ENCODE measurements around the gene TRIM46.
"Not testable (repeated sequence)": the region's sequence is repeated elsewhere in the genome, so short reads cannot be mapped to it uniquely, and the experiment has no call there.

Gene TRIM46

GRCh38 chr1:155212051-155212440 lies 38.4 kb downstream of the TRIM46 start:
- H3K9me3 ChIP-seq (ENCODE audit: control insufficient read depth in 5 of 5, low read length in 5 of 5); H3K4me3 ChIP-seq (ENCODE audit: low read depth in 1 of 5, low read length in 5 of 5); H3K27ac ChIP-seq (ENCODE audit: low read depth, low read length); H3K9ac ChIP-seq (ENCODE audit: low read length in 5 of 5); H3K27me3 ChIP-seq (ENCODE audit: control insufficient read depth in 5 of 5, insufficient read depth in 4 of 5, low read length in 5 of 5): not testable (repeated sequence)
- peaks cover 0 to 43% (median 5%) of the 10 kb centered on the region in 5 donors for H3K36me3 ChIP-seq (ENCODE audit: control insufficient read depth in 5 of 5, insufficient read depth in 5 of 5, low read length in 5 of 5)
- H3K4me1 ChIP-seq (ENCODE audit: control insufficient read depth in 5 of 5, insufficient read depth in 5 of 5, low read length in 5 of 5) = peaks cover 8 to 26% (median 22%) of the 10 kb centered on the region in 5 donors

- not testable (repeated sequence) for H3K4me3 ChIP-seq (ENCODE audit: low read depth in 1 of 5, low read length in 5 of 5); H3K9ac ChIP-seq (ENCODE audit: low read length in 5 of 5); H3K27me3 ChIP-seq (ENCODE audit: control insufficient read depth in 5 of 5, insufficient read depth in 4 of 5, low read length in 5 of 5); H3K27ac ChIP-seq (ENCODE audit: low read depth, low read length); H3K9me3 ChIP-seq (ENCODE audit: control insufficient read depth in 5 of 5, low read length in 5 of 5)
- peaks cover 0 to 15% (median 11%) of the 10 kb centered on the region in 5 donors for H3K4me1 ChIP-seq (ENCODE audit: control insufficient read depth in 5 of 5, insufficient read depth in 5 of 5, low read length in 5 of 5)
- H3K36me3 ChIP-seq (ENCODE audit: control insufficient read depth in 5 of 5, insufficient read depth in 5 of 5, low read length in 5 of 5) = peaks cover 0 to 43% (median 5%) of the 10 kb centered on the region in 5 donors
Observed at GRCh38 chr1:155214702-155215101, 41.1 kb downstream of the TRIM46 start.

- peak overlapping the region in 1 of 5 donors; percentile 32 for H3K9ac ChIP-seq (ENCODE audit: low read length in 5 of 5)
- H3K36me3 ChIP-seq (ENCODE audit: control insufficient read depth in 5 of 5, insufficient read depth in 5 of 5, low read length in 5 of 5) = peaks cover 0 to 16% (median 0%) of the 10 kb centered on the region in 5 donors
- no peak overlapping the region for H3K27ac ChIP-seq (ENCODE audit: low read depth, low read length)
- no peaks in the 10 kb centered on the region for H3K27me3 ChIP-seq (ENCODE audit: control insufficient read depth in 5 of 5, insufficient read depth in 4 of 5, low read length in 5 of 5)
- peaks cover 0 to 12% (median 9%) of the 10 kb centered on the region in 5 donors for H3K4me1 ChIP-seq (ENCODE audit: control insufficient read depth in 5 of 5, insufficient read depth in 5 of 5, low read length in 5 of 5)
- H3K9me3 ChIP-seq (ENCODE audit: control insufficient read depth in 5 of 5, low read length in 5 of 5) = no peaks in the 10 kb centered on the region
- H3K4me3 ChIP-seq (ENCODE audit: low read depth in 1 of 5, low read length in 5 of 5) = peak overlapping the region in 4 of 5 donors; percentile 13 to 42 (median 32)
Observed at GRCh38 chr1:155218854-155219591, 45.4 kb downstream of the TRIM46 start.

- no peaks in the 10 kb centered on the region for H3K27me3 ChIP-seq (ENCODE audit: control insufficient read depth in 5 of 5, insufficient read depth in 4 of 5, low read length in 5 of 5)
- peaks cover 0 to 16% (median 0%) of the 10 kb centered on the region in 5 donors for H3K36me3 ChIP-seq (ENCODE audit: control insufficient read depth in 5 of 5, insufficient read depth in 5 of 5, low read length in 5 of 5)
- H3K27ac ChIP-seq (ENCODE audit: low read depth, low read length) = no peak overlapping the region
- no peaks in the 10 kb centered on the region for H3K9me3 ChIP-seq (ENCODE audit: control insufficient read depth in 5 of 5, low read length in 5 of 5)
- peaks cover 0 to 13% (median 9%) of the 10 kb centered on the region in 5 donors for H3K4me1 ChIP-seq (ENCODE audit: control insufficient read depth in 5 of 5, insufficient read depth in 5 of 5, low read length in 5 of 5)
- peak overlapping the region in 3 of 5 donors; percentile 29 to 42 (median 35) for H3K4me3 ChIP-seq (ENCODE audit: low read depth in 1 of 5, low read length in 5 of 5)
- H3K9ac ChIP-seq (ENCODE audit: low read length in 5 of 5) = no peak overlapping the region
Observed at GRCh38 chr1:155219592-155220031, 46.0 kb downstream of the TRIM46 start.

GRCh38 chr1:155220211-155220965 lies 46.7 kb downstream of the TRIM46 start:
- not testable (repeated sequence) for H3K27me3 ChIP-seq (ENCODE audit: control insufficient read depth in 5 of 5, insufficient read depth in 4 of 5, low read length in 5 of 5); H3K27ac ChIP-seq (ENCODE audit: low read depth, low read length); H3K4me3 ChIP-seq (ENCODE audit: low read depth in 1 of 5, low read length in 5 of 5); H3K9me3 ChIP-seq (ENCODE audit: control insufficient read depth in 5 of 5, low read length in 5 of 5); H3K9ac ChIP-seq (ENCODE audit: low read length in 5 of 5)
- H3K4me1 ChIP-seq (ENCODE audit: control insufficient read depth in 5 of 5, insufficient read depth in 5 of 5, low read length in 5 of 5) = peaks cover 0 to 13% (median 9%) of the 10 kb centered on the region in 5 donors
- peaks cover 0 to 11% (median 0%) of the 10 kb centered on the region in 5 donors for H3K36me3 ChIP-seq (ENCODE audit: control insufficient read depth in 5 of 5, insufficient read depth in 5 of 5, low read length in 5 of 5)

- no peaks in the 10 kb centered on the region for H3K36me3 ChIP-seq (ENCODE audit: control insufficient read depth in 5 of 5, insufficient read depth in 5 of 5, low read length in 5 of 5)
- H3K9ac ChIP-seq (ENCODE audit: low read length in 5 of 5) = no peak overlapping the region
- H3K27ac ChIP-seq (ENCODE audit: low read depth, low read length) = no peak overlapping the region
- no peaks in the 10 kb centered on the region for H3K9me3 ChIP-seq (ENCODE audit: control insufficient read depth in 5 of 5, low read length in 5 of 5)
- peaks cover 8 to 35% (median 24%) of the 10 kb centered on the region in 5 donors for H3K4me1 ChIP-seq (ENCODE audit: control insufficient read depth in 5 of 5, insufficient read depth in 5 of 5, low read length in 5 of 5)
- no peak overlapping the region for H3K4me3 ChIP-seq (ENCODE audit: low read depth in 1 of 5, low read length in 5 of 5)
- no peaks in the 10 kb centered on the region for H3K27me3 ChIP-seq (ENCODE audit: control insufficient read depth in 5 of 5, insufficient read depth in 4 of 5, low read length in 5 of 5)
Observed at GRCh38 chr1:155223047-155223446, 49.4 kb downstream of the TRIM46 start.

GRCh38 chr1:155225404-155225759 lies 51.7 kb downstream of the TRIM46 start:
- not testable (repeated sequence) for H3K36me3 ChIP-seq (ENCODE audit: control insufficient read depth in 5 of 5, insufficient read depth in 5 of 5, low read length in 5 of 5); H3K9ac ChIP-seq (ENCODE audit: low read length in 5 of 5); H3K27ac ChIP-seq (ENCODE audit: low read depth, low read length); H3K9me3 ChIP-seq (ENCODE audit: control insufficient read depth in 5 of 5, low read length in 5 of 5); H3K27me3 ChIP-seq (ENCODE audit: control insufficient read depth in 5 of 5, insufficient read depth in 4 of 5, low read length in 5 of 5); H3K4me3 ChIP-seq (ENCODE audit: low read depth in 1 of 5, low read length in 5 of 5)
- peaks cover 8 to 27% (median 17%) of the 10 kb centered on the region in 5 donors for H3K4me1 ChIP-seq (ENCODE audit: control insufficient read depth in 5 of 5, insufficient read depth in 5 of 5, low read length in 5 of 5)

- peak overlapping the region; percentile 81 for H3K27ac ChIP-seq (ENCODE audit: low read depth, low read length)
- no peaks in the 10 kb centered on the region for H3K27me3 ChIP-seq (ENCODE audit: control insufficient read depth in 5 of 5, insufficient read depth in 4 of 5, low read length in 5 of 5)
- H3K4me1 ChIP-seq (ENCODE audit: control insufficient read depth in 5 of 5, insufficient read depth in 5 of 5, low read length in 5 of 5) = peaks cover 8 to 27% (median 17%) of the 10 kb centered on the region in 5 donors
- H3K36me3 ChIP-seq (ENCODE audit: control insufficient read depth in 5 of 5, insufficient read depth in 5 of 5, low read length in 5 of 5) = no peaks in the 10 kb centered on the region
- peak overlapping the region; percentile 64 to 81 (median 76) for H3K4me3 ChIP-seq (ENCODE audit: low read depth in 1 of 5, low read length in 5 of 5)
- no peaks in the 10 kb centered on the region for H3K9me3 ChIP-seq (ENCODE audit: control insufficient read depth in 5 of 5, low read length in 5 of 5)
- peak overlapping the region in 4 of 5 donors; percentile 57 to 75 (median 64) for H3K9ac ChIP-seq (ENCODE audit: low read length in 5 of 5)
Observed at GRCh38 chr1:155226188-155226909, 52.7 kb downstream of the TRIM46 start.

- Histone ChIP-seq H3K27ac (ENCODE audit: low read depth, low read length) (peak overlapping the region; percentile 81), H3K4me3 (ENCODE audit: low read depth in 1 of 5, low read length in 5 of 5) (peak overlapping the region; percentile 64 to 81 (median 76)), H3K4me1 (ENCODE audit: control insufficient read depth in 5 of 5, insufficient read depth in 5 of 5, low read length in 5 of 5) (peaks cover 8 to 27% (median 17%) of the 10 kb centered on the region in 5 donors), H3K9ac (ENCODE audit: low read length in 5 of 5) (peak overlapping the region in 4 of 5 donors; percentile 57 to 75 (median 64)), H3K27me3 (ENCODE audit: control insufficient read depth in 5 of 5, insufficient read depth in 4 of 5, low read length in 5 of 5) (no peaks in the 10 kb centered on the region), H3K9me3 (ENCODE audit: control insufficient read depth in 5 of 5, low read length in 5 of 5) (no peaks in the 10 kb centered on the region), H3K36me3 (ENCODE audit: control insufficient read depth in 5 of 5, insufficient read depth in 5 of 5, low read length in 5 of 5) (no peaks in the 10 kb centered on the region)
Observed at GRCh38 chr1:155226910-155227260, 53.2 kb downstream of the TRIM46 start.
